B cell (primary cell): ENCODE results near the gene TOMM40L. TPM values are rescaled to one million over a fixed set of nuclear protein-coding genes. Genes with fewer than 3 reads are reported as not detected.

Experiments
- ATAC-seq: fragments of 200-7000 bp; cut with Tn5 transposase; one replicate; pipeline ENCODE4 v1.10.0; 2021; ENCODE audit warnings: low read depth, mild to moderate bottlenecking, moderate number of reproducible peaks, moderate library complexity
- CTCF ChIA-PET: fragments of 350-600 bp; sonication (Branson Sonifier 250); formaldehyde crosslinking; loops from one replicate; lab custom pipeline; 2021; ENCODE audit warnings: antibody characterized with exemption, inconsistent platforms; lab: Charles Lee
- POLR2A ChIA-PET: fragments of 350-600 bp; sonication (Branson Sonifier 250); formaldehyde crosslinking; loops from one replicate; lab custom pipeline; 2021; ENCODE audit warnings: antibody characterized with exemption; lab: Charles Lee
- DNase-seq: peaks from one replicate; pipeline ENCODE4 v3.0.0; 2013
- H2AFZ ChIP-seq: 2 replicates; pipeline ENCODE4 v1.6.1; 2012; ENCODE audit warnings: mild to moderate bottlenecking, low read depth, low read length; ENCODE audit not compliant: insufficient read depth, poor library complexity, severe bottlenecking
- H3K27ac ChIP-seq, 2 donors: 1 replicate in 1 of 2; 2 replicates in 1 of 2; pipeline ENCODE4 v1.5.1; 2012 to 2013; ENCODE audit warnings: low read length in 2 of 2, mild to moderate bottlenecking in 2 of 2, moderate library complexity in 1 of 2
- H3K27me3 ChIP-seq, 4 experiments: fragments of 200-600 bp in 1 of 4; sonication (generic) in 1 of 4; replicated peaks in 1 of 4; 1 replicate in 2 of 4; 2 replicates in 2 of 4; pipeline versions ENCODE4 v1.6.1 to v1.7.0; 2013 to 2016; ENCODE audit warnings: low read length in 3 of 4, mild to moderate bottlenecking in 2 of 4, mixed read lengths in 1 of 4, moderate library complexity in 1 of 4; ENCODE audit not compliant: insufficient read depth in 4 of 4, control insufficient read depth in 3 of 4; ENCODE audit errors: control extremely low read depth in 1 of 4
- H3K36me3 ChIP-seq, 2 experiments: replicated peaks in 1 of 2; 1 replicate in 1 of 2; 2 replicates in 1 of 2; pipeline versions ENCODE4 v1.6.1 to v1.7.1; 2013; ENCODE audit warnings: low read length in 1 of 2; ENCODE audit not compliant: insufficient read depth in 2 of 2, control insufficient read depth in 1 of 2; ENCODE audit errors: control extremely low read depth in 1 of 2, extremely low read depth in 1 of 2
- H3K4me1 ChIP-seq, 2 donors: fragments of 200-600 bp in 1 of 2; sonication (generic) in 1 of 2; 1 replicate in 1 of 2; 2 replicates in 1 of 2; pipeline versions ENCODE4 v1.5.1 to v1.6.1; 2013 to 2017; ENCODE audit warnings: low read length in 2 of 2; ENCODE audit not compliant: control insufficient read depth in 2 of 2, insufficient read depth in 2 of 2
- H3K4me2 ChIP-seq: replicated peaks from 2 replicates; pipeline ENCODE3; 2012; ENCODE audit warnings: mild to moderate bottlenecking, low read depth, low read length; ENCODE audit not compliant: poor library complexity, severe bottlenecking
- H3K4me3 ChIP-seq, 5 experiments: fragments of 200-600 bp in 1 of 5; sonication (generic) in 1 of 5; 1 replicate in 3 of 5; 2 replicates in 2 of 5; pipeline versions ENCODE4 v1.5.1 to v1.7.0; 2011 to 2016; ENCODE audit warnings: low read length in 4 of 5, mild to moderate bottlenecking in 4 of 5, low read depth in 2 of 5, control low read depth in 1 of 5, moderate library complexity in 1 of 5; ENCODE audit not compliant: insufficient read depth in 1 of 5; ENCODE audit errors: control extremely low read depth in 1 of 5, extremely low read depth in 1 of 5
- H3K79me2 ChIP-seq: fragments of 200-600 bp; sonication (generic); one replicate; pipeline ENCODE4 v1.6.0; 2016; ENCODE audit warnings: low read length; ENCODE audit not compliant: control insufficient read depth, insufficient read depth
- H3K9ac ChIP-seq: fragments of 200-600 bp; sonication (generic); 2 replicates; pipeline ENCODE4 v1.6.1; 2017; ENCODE audit warnings: mild to moderate bottlenecking, low read length, moderate library complexity
- H3K9me3 ChIP-seq, 3 donors: one replicate each; pipeline versions ENCODE4 v1.6.1 to v1.7.1; 2013; ENCODE audit warnings: low read length in 2 of 3; ENCODE audit not compliant: control insufficient read depth in 2 of 3, insufficient read depth in 1 of 3; ENCODE audit errors: control extremely low read depth in 1 of 3
- H4K20me1 ChIP-seq: 2 replicates; pipeline ENCODE4 v1.6.0; 2012; ENCODE audit warnings: mild to moderate bottlenecking, low read length; ENCODE audit not compliant: insufficient read depth, control insufficient read depth, poor library complexity, severe bottlenecking
- H3K27ac Mint-ChIP-seq: one replicate; pipeline ENCODE4 v1.8.0; 2021; ENCODE audit warnings: mixed read lengths
- H3K27me3 Mint-ChIP-seq: one replicate; pipeline ENCODE4 v1.8.0; 2021; ENCODE audit warnings: mixed read lengths
- H3K4me1 Mint-ChIP-seq: one replicate; pipeline ENCODE4 v1.8.0; 2021; ENCODE audit warnings: mixed read lengths
- H3K4me3 Mint-ChIP-seq: one replicate; pipeline ENCODE4 v1.8.0; 2021; ENCODE audit warnings: mixed read lengths
- H3K9me3 Mint-ChIP-seq: one replicate; pipeline ENCODE4 v1.8.0; 2022; ENCODE audit warnings: mixed read lengths; ENCODE audit not compliant: insufficient read depth
- CTCF ChIP-seq: fragments of 200-600 bp; IDR thresholded peaks from one replicate; pipeline ENCODE4 v1.8.0; 2022; ENCODE audit warnings: antibody characterized with exemption, mild to moderate bottlenecking
- EZH2 ChIP-seq: IDR thresholded peaks from 2 replicates; pipeline ENCODE4 v1.6.1; 2012; ENCODE audit warnings: borderline replicate concordance, low read depth, mild to moderate bottlenecking, moderate library complexity, low read length; ENCODE audit not compliant: insufficient read depth, poor library complexity, severe bottlenecking
- WGBS: methylation state at CpG from one replicate; pipeline ENCODE4 v1.1.5; 2013; ENCODE audit warnings: missing lambda C conversion rate; ENCODE audit not compliant: insufficient coverage; 5-methylcytosine and 5-hydroxymethylcytosine counted together
- intact Hi-C: fragments of 100-400 bp; cut with micrococcal nuclease; formaldehyde crosslinking; loops from one replicate; pipeline ENCODE4 v1.10.0; 2022
- polyA plus RNA-seq: library from polyadenylated mRNA; depleted of rRNA; stranded (reverse); fragments of >200 nt; gene quantifications from 2 replicates; pipeline ENCODE4 v1.2.3, GENCODE V29; 2012
- total RNA-seq, 2 donors: library from RNA; stranded (reverse); fragments of 120-200 nt in 1 of 2; gene quantifications; 1 replicate in 1 of 2; 2 replicates in 1 of 2; pipeline versions ENCODE4 v1.2.3 to v1.2.4, GENCODE V29; 2013 to 2022

Gene TOMM40L
- total and polyA plus RNA-seq, 2 donors (not counting 1 experiment from before 2014, with no cell fraction given): 6.5 to 9.2 TPM

GRCh38 chr1:161241682-161242081 is 15.8 kb downstream of the TOMM40L start:
- intact Hi-C loops: no loop called here
- POLR2A ChIA-PET: no interaction called here

GRCh38 chr1:161242313-161242712 is 16.5 kb downstream of the TOMM40L start:
- intact Hi-C loops: no loop called here
- Histone ChIP-seq H4K20me1 (no peaks in the 10 kb centered on the region), H3K9me3 (no peaks in the 10 kb centered on the region), H3K9ac (no peak overlapping the region), H3K27me3 (peaks cover 0 to 9% (median 0%) of the 10 kb centered on the region in 4 experiments), H3K79me2 (no peaks in the 10 kb centered on the region), H3K27ac (no peak overlapping the region), H3K4me2 (no peak overlapping the region), H2AFZ (no peak overlapping the region), H3K4me1 (no peaks in the 10 kb centered on the region), H3K4me3 (no peak overlapping the region), H3K36me3 (no peaks in the 10 kb centered on the region)
- DNase-seq (no peak), ATAC-seq (no peak)
- H3K4me1 Mint-ChIP-seq: peaks cover 2% of the 10 kb centered on the region
- H3K4me3 Mint-ChIP-seq: no peak overlapping the region
- TF ChIP-seq CTCF (no peak), EZH2 (no peak)
- H3K9me3 Mint-ChIP-seq: no peaks in the 10 kb centered on the region
- POLR2A ChIA-PET: no interaction called here
- H3K27ac Mint-ChIP-seq: no peak overlapping the region
- 17% methylated on average over 1 of the region's 2 CpGs for WGBS
- peaks cover 18% of the 10 kb centered on the region for H3K27me3 Mint-ChIP-seq
- CTCF ChIA-PET: no interaction called here

More at GRCh38 chr1:161241682-161242081, 15.8 kb downstream of the TOMM40L start:
- no peaks in the 10 kb centered on the region for H3K9me3 Mint-ChIP-seq
- DNase-seq: no peak
- no peak overlapping the region for H3K27ac Mint-ChIP-seq
- H3K4me3 ChIP-seq: no peak overlapping the region
- H3K79me2 ChIP-seq: no peaks in the 10 kb centered on the region
- no peaks in the 10 kb centered on the region for H3K36me3 ChIP-seq
- no peak overlapping the region for H3K9ac ChIP-seq
- H3K4me2 ChIP-seq: no peak overlapping the region
- H3K4me3 Mint-ChIP-seq: no peak overlapping the region
- H4K20me1 ChIP-seq: no peaks in the 10 kb centered on the region
- TF ChIP-seq CTCF: no peak
- TF ChIP-seq EZH2: no peak
- CTCF ChIA-PET: no interaction called here
- no peaks in the 10 kb centered on the region for H3K9me3 ChIP-seq
- WGBS: 90% methylated on average over 2 of the region's 3 CpGs
- no peak overlapping the region for H2AFZ ChIP-seq
- peaks cover 19% of the 10 kb centered on the region for H3K27me3 Mint-ChIP-seq
- ATAC-seq: no peak
- H3K27me3 ChIP-seq: peaks cover 0 to 9% (median 0%) of the 10 kb centered on the region in 4 experiments
- H3K4me1 Mint-ChIP-seq: peaks cover 2% of the 10 kb centered on the region
- H3K27ac ChIP-seq: no peak overlapping the region
- H3K4me1 ChIP-seq: no peaks in the 10 kb centered on the region
